ENCODE measurements around the gene ZNF600.
"Not testable (repeated sequence)": the region's sequence is repeated elsewhere in the genome, so short reads cannot be mapped to it uniquely, and the experiment has no call there.

The ZNF600 gene

GRCh38 chr19:52741951-52742485 lies 44.6 kb downstream of the ZNF600 start:
- no peak for DNase-seq (ENCODE audit: low spot score)

- not testable (repeated sequence) for DNase-seq (ENCODE audit: low spot score)
Measured at GRCh38 chr19:52741371-52741770, 45.2 kb downstream of the ZNF600 start.

GRCh38 chr19:52739576-52739975 lies 47.0 kb downstream of the ZNF600 start:
- DNase-seq (ENCODE audit: low spot score): no peak

DNA sequence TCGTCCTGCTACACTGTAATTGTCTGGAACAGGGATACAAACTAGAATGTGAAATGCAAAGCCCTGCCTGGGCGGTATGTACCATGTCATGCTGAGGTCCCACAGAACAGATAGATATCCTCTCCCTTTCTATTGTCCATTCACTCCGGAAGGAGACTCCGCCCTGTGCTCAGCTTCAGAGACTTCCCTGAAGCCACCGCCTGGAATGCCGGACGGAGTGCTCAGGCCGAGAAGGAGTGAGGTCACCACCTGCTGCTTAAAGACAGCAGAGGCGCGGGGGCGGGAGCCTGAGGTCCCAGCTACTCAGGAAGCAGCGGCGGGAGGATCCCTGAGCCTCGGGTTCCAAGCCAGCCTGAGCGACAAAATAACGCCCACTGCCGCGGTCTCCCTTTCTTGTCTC lies 50.9 kb downstream of the ZNF600 start:
- no peak for DNase-seq (ENCODE audit: low spot score)

- peak; percentile 98 for DNase-seq (ENCODE audit: low spot score)
Measured at GRCh38 chr19:52734893-52735661, 51.5 kb downstream of the ZNF600 start, which contains the start of gene ZNF611. Gene ZNF611 (minus strand): TSS chr19:52735044. CDS start chr19:52715894, 19,150 bp downstream.

GRCh38 chr19:52734331-52734892 lies 52.2 kb downstream of the ZNF600 start:
- DNase-seq (ENCODE audit: low spot score): no peak

DNA sequence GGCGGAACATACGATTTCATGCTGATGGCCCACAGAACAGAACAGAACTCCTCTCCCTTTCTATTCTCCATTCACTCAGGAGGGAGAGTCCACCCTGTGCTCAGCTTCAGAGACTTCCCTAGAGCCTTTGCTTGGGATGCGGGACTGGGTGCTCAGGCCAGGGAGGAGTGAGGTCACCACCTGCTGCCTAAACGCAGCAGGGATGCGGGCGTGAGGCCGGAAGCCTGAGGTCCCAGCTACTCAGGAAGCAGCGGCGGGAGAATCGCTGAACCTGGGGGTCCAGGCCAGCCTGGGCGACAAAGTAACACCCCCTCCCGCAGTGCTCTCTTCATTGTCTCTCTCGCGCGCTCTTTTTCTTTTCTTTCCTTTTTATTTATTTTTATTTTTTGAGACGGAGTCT lies 60.5 kb downstream of the ZNF600 start:
- DNase-seq (ENCODE audit: low spot score): not testable (repeated sequence)

DNA sequence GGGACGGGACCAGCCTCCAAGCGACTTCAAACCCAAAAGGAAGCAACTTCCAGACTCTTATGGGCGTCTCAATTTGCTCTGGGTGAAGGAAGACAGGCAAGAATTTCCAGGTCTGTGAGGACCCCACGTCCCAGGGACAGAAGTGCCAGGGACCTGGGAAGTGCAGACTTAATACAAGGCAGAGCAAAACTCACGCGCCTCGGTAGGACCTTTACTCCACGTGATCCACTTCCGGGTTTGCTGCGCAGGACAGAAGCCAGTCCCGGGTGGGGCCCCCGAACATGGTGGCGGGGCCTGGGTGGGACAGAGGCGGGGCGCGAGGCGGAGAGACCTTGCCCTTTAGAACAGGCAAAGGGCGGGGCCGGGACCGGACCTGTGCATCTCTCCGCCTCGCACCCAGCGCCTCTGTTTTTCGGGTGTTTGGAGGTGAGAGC lies 61.0 kb downstream of the ZNF600 start:
- no peak for DNase-seq (ENCODE audit: low spot score)

GRCh38 chr19:52724701-52725514 lies 61.7 kb downstream of the ZNF600 start:
- DNase-seq (ENCODE audit: low spot score): no peak

GRCh38 chr19:52723907-52724598 lies 62.5 kb downstream of the ZNF600 start:
- not testable (repeated sequence) for DNase-seq (ENCODE audit: low spot score)

DNA sequence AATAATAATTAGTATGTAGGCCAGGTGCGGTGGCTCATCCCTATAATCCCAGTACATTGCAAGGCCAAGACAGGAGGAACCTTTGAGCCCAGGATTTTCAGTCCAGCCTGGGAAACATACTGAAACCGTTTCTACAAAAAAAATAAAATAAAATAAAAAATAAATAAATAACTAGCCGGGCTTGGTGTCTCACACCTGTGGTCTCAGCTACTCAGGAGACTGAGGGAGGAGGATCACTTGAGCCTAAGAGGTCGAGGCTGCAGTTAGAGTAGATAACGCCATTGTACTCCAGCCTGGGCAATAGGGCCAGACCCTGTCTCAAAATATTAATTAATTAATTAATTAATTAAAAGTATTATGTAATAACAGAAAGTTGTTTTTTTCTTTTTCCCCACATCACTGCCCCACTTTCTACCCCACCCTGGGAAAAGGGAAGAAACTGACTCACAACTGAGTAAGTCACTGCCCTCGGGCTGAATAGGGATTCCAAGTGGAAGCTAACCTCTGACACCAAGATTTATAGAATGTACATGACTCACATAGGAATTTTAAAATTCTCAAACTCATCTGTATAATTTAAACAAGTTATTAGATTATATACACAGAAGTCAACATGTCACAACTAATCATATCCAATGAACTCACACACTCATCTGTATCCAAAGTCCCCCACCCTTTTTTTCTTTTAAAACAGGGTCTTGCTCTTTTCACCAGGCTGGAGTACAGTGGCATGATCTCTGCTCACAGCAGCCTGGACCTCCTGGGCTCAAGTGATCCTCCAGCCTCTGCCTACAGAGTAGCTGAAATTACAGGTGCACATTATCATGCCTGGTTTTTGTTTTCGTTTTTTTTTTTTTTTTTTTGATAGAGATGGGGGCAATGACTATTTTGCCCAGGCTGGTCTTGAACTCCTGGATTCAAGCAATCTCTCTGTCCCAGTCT lies 64.3 kb downstream of the ZNF600 start:
- DNase-seq (ENCODE audit: low spot score): no peak

DNA sequence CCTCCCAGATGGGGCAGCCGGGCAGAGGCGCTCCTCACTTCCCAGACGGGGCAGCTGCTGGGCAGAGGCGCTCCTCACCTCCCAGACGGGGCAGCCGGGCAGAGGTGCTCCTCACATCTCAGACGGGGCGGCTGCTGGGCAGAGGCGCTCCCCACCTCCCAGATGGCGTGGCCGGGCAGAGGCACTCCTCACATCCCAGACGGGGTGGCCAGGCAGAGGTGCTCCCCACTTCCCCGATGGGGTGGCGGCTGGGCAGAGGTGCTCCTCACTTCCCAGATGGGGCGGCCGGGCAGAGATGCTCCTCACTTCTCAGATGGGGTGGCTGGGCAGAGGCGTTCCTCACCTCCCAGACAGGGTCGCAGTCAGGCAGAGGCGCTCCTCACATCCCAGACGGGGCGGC lies 66.0 kb downstream of the ZNF600 start:
- DNase-seq (ENCODE audit: low spot score): not testable (repeated sequence)

DNA sequence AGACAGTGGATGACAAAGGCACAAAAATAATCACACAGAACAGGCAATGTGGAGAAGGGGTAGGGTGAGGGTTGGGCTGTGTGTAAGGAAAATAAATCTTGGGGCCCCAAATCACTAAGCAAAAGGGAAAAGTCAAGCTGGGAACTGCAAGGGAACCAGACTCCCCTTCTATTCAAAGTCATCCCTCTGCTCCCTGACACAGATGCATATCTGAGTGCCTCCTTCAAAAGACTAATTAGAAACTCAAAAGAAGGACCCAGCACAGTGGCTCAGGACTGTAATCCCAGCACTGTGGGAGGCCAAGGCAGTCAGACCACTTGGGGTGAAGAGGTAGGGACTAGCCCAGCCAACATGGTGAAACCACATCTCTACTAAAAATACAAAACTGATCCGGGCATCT lies 70.1 kb downstream of the ZNF600 start:
- DNase-seq (ENCODE audit: low spot score): no peak

GRCh38 chr19:52715902-52716301 lies 70.7 kb downstream of the ZNF600 start:
- peak; percentile 61 for DNase-seq (ENCODE audit: low spot score)

GRCh38 chr19:52715330-52715729 lies 71.3 kb downstream of the ZNF600 start:
- DNase-seq (ENCODE audit: low spot score): not testable (repeated sequence)
